Measurements from ENCODE around the gene ARL17A.
"Not testable (repeated sequence)": the region's sequence is repeated elsewhere in the genome, so short reads cannot be mapped to it uniquely, and the experiment has no call there.

ARL17A gene

DNA sequence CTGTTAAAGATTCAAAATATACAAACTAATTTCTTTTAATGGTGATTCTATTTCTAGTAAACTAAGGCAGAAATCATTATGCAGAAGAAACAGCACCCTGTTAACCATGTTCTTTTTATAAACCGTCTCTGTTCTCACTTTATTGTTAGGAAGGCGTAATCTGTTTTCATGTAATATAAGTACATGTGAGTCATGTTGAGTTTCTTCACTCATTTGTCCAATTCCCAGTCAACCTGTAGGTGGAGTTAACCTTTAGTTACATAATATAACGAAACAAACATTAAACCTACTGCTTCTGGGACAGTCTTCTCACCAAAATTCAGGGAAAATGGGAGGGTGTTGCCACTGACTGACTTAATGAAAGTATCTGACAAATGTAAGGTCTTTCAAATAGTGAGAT lies 105.0 kb downstream of the ARL17A start:
- not testable (repeated sequence) for DNase-seq; H3K4me1 Mint-ChIP-seq (ENCODE audit: low read depth); H3K27me3 Mint-ChIP-seq; H3K4me3 Mint-ChIP-seq; H3K9me3 Mint-ChIP-seq; H3K36me3 Mint-ChIP-seq (ENCODE audit: low read depth); H3K27ac Mint-ChIP-seq

- H3K4me3 Mint-ChIP-seq; H3K4me1 Mint-ChIP-seq (ENCODE audit: low read depth); H3K27me3 Mint-ChIP-seq; H3K36me3 Mint-ChIP-seq (ENCODE audit: low read depth); H3K27ac Mint-ChIP-seq; H3K9me3 Mint-ChIP-seq; DNase-seq: not testable (repeated sequence)
Observed at GRCh38 chr17:46467618-46468017, 111.9 kb downstream of the ARL17A start.

Data from activated T-cell treated with anti-CD3 and anti-CD28 coated beads, Interleukin-2, amount 50 U/mL, for 24 hours (primary cell).